ENCODE results near the gene PPP2R3B. TPM values are rescaled to one million over a fixed set of nuclear protein-coding genes. Genes with fewer than 3 reads are reported as not detected.
"Not testable (repeated sequence)": the region's sequence is repeated elsewhere in the genome, so short reads cannot be mapped to it uniquely, and the experiment has no call there.

PPP2R3B gene, protein sequence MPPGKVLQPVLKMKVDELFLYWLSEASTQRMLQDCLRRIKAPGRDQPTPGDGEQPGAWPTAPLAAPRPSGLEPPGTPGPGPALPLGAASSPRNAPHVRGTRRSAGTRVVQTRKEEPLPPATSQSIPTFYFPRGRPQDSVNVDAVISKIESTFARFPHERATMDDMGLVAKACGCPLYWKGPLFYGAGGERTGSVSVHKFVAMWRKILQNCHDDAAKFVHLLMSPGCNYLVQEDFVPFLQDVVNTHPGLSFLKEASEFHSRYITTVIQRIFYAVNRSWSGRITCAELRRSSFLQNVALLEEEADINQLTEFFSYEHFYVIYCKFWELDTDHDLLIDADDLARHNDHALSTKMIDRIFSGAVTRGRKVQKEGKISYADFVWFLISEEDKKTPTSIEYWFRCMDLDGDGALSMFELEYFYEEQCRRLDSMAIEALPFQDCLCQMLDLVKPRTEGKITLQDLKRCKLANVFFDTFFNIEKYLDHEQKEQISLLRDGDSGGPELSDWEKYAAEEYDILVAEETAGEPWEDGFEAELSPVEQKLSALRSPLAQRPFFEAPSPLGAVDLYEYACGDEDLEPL
- polyA plus RNA-seq (2011; rRNA removed) = 4.8 and 5.5 TPM in 2 replicates
- polyA minus RNA-seq (2011; rRNA and poly(A)+ RNA removed) = 10.0 and 14.6 TPM in 2 replicates

DNA sequence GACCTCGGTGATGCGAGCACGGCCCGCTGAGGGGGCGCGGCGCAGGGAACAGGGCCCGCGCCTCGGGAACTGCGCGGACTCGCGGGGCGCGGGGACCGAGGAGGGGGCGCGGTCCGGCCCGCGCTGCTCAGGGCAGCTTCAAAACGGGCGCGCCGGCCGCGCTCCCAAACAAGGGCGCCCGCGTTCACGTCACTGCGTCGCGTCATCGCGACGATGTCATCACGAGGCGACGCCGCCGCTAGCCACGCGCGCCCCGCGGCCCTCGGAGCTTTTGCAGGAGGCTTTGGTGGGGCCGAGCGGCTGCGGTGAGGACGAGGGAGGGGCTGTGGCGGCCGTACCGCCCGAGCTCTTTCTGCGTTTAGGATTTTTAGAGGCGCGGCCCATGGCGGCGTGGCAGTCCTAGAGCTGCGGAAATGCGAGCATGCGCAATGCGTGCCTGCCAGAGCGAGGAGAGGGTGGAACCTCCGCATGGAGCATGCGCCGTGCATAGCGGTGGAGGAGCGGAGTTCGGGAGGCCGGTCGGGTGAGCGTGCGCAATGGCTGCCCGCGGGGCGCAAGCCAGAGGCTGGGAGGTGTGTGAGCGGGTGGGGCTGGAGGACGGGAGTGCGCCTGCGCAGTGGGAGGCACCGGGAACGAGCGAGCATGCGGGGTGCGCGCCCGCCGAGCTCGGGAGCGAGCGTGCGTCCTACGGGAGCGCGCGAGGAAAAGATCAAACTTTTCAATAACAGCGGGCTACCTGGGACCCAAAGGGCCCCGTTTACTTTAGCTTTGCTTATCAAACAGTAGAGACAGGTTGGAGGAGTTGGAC, at the start of gene PPP2R3B:
PPP2R3B (minus strand) TSS at position 140 of the 808 bp plus-strand sequence. CDS start 216 bp downstream, outside the sequence.
- Histone ChIP-seq H3K27ac (ENCODE audit: low read depth, low read length) (peak within 1 kb of the TSS; percentile 99), H3K9me3 (ENCODE audit: control insufficient read depth, insufficient read depth, low read length) (no peaks in the 10 kb centered on the region), H3K27me3 (ENCODE audit: control insufficient read depth, insufficient read depth, low read length) (no peaks in the 10 kb centered on the region), H3K4me3 (ENCODE audit: low read depth, low read length) (peak within 1 kb of the TSS; percentile 89)
- TF ChIP-seq, protein P1, sequence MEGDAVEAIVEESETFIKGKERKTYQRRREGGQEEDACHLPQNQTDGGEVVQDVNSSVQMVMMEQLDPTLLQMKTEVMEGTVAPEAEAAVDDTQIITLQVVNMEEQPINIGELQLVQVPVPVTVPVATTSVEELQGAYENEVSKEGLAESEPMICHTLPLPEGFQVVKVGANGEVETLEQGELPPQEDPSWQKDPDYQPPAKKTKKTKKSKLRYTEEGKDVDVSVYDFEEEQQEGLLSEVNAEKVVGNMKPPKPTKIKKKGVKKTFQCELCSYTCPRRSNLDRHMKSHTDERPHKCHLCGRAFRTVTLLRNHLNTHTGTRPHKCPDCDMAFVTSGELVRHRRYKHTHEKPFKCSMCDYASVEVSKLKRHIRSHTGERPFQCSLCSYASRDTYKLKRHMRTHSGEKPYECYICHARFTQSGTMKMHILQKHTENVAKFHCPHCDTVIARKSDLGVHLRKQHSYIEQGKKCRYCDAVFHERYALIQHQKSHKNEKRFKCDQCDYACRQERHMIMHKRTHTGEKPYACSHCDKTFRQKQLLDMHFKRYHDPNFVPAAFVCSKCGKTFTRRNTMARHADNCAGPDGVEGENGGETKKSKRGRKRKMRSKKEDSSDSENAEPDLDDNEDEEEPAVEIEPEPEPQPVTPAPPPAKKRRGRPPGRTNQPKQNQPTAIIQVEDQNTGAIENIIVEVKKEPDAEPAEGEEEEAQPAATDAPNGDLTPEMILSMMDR (IDR thresholded peaks at IDR 0.05; ENCODE audit: low read depth, low read length) = no peak
- CTCF ChIA-PET = no interaction called here
- DNase-seq (ENCODE audit: low read depth, low spot score) = peak; percentile 96
- POLR2A ChIA-PET = no interaction called here

DNA sequence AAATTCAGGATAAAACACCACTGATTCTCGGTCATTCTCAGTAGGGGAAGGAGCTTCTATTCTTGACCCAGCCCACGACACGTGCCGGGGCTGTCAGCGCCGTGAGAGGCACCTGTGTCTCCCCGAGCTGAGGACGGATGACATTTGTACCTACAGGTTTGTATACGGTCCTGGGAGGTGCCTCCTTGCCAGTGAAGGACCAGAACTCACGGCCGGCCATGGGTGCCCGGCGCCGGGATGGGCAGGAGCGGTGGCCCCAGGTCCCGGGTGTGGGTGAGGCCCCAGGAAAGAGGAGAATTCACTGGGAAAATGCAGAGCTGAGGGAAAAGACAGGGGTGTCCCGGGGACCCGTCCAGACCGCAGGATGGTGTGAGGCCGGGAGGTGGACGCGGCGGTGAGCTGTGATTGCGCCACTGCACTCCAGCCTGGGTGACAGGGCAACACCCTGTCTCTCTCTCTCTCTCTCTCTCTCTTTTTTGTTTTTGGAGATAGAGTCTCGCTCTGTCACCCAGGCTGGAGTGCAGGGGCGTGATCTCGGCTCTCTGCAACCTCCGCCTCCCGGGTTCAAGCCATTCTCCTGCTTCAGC, 48.9 kb upstream of the PPP2R3B start:
- Histone ChIP-seq H3K9me3 (ENCODE audit: control insufficient read depth, insufficient read depth, low read length) (peaks cover 63% of the 10 kb centered on the region), H3K27me3 (ENCODE audit: control insufficient read depth, insufficient read depth, low read length) (no peaks in the 10 kb centered on the region), H3K4me3 (ENCODE audit: low read depth, low read length) (no peak overlapping the region), H3K27ac (ENCODE audit: low read depth, low read length) (no peak overlapping the region)
- TF ChIP-seq, protein P1 (IDR thresholded peaks at IDR 0.05; ENCODE audit: low read depth, low read length) = no peak
- POLR2A ChIA-PET = no interaction called here
- DNase-seq (ENCODE audit: low read depth, low spot score) = no peak
- CTCF ChIA-PET = no interaction called here

DNA sequence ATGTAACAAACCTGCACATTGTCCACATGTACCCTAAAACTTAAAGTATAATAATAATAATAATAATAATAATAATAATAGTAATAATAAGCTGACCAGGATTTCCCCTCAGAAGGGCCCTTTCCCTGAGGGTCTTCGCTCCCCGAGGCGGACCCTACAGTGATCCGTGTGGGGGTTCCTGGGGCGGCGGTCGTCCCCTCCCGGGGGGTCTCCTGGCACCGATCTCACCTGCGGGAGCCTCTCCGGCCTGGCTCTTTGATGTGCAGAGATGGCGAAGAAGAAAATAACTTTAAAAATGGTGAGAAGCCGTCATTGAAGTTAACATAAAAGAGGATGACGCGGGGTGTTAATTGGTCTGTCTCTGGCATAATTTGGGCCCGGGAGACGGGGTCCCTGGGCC, 48.2 kb upstream of the PPP2R3B start:
- POLR2A ChIA-PET = no interaction called here
- CTCF ChIA-PET = no interaction called here
- DNase-seq (ENCODE audit: low read depth, low spot score) = no peak
- Histone ChIP-seq H3K27me3 (ENCODE audit: control insufficient read depth, insufficient read depth, low read length) (no peaks in the 10 kb centered on the region), H3K9me3 (ENCODE audit: control insufficient read depth, insufficient read depth, low read length) (peaks cover 65% of the 10 kb centered on the region), H3K27ac (ENCODE audit: low read depth, low read length) (no peak overlapping the region), H3K4me3 (ENCODE audit: low read depth, low read length) (no peak overlapping the region)
- TF ChIP-seq, protein P1 (IDR thresholded peaks at IDR 0.05; ENCODE audit: low read depth, low read length) = no peak

DNA sequence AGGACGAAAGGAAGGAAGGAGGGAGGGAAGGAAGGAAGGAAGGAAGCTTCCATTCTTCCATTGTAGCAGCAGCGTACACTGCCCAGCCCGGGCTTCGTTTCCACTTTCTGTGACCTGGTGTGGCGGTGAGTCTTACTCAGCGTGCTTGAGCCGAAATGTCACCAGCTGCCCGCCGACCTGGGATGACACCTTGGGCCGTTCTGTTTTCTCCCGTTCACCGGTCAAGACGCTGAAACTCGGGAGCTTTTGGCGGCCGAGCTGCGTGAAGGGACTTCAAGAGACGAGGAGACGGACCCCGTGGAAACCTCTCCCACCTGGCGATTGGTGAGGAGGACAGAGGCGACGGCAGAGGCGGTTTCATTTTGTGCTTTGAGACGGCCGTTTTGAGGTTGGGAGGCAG, 47.1 kb upstream of the PPP2R3B start:
- CTCF ChIA-PET = no interaction called here

DNA sequence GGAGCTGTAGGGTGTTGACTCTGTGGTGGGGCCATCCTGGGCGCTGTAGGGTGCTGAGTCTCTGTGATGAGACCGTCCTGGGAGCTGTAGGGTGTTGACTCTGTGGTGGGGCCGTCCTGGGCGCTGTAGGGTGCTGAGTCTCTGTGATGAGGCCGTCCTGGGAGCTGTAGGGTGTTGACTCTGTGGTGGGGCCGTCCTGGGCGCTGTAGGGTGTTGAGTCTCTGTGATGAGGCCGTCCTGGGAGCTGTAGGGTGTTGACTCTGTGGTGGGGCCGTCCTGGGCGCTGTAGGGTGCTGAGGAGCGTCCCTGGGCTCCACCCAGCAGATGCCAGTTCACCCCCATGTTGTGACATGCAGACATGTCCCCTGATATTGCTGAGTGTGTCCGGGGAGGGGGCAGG, 46.0 kb upstream of the PPP2R3B start:
- H3K27ac ChIP-seq (ENCODE audit: low read depth, low read length); DNase-seq (ENCODE audit: low read depth, low spot score); POLR2A ChIA-PET; H3K27me3 ChIP-seq (ENCODE audit: control insufficient read depth, insufficient read depth, low read length); H3K4me3 ChIP-seq (ENCODE audit: low read depth, low read length); CTCF ChIA-PET: not testable (repeated sequence)
- peaks cover 67% of the 10 kb centered on the region for H3K9me3 ChIP-seq (ENCODE audit: control insufficient read depth, insufficient read depth, low read length)

More for the DNA sequence above, 47.1 kb upstream of the PPP2R3B start:
- Histone ChIP-seq H3K27ac (ENCODE audit: low read depth, low read length) (no peak overlapping the region), H3K4me3 (ENCODE audit: low read depth, low read length) (no peak overlapping the region), H3K27me3 (ENCODE audit: control insufficient read depth, insufficient read depth, low read length) (no peaks in the 10 kb centered on the region), H3K9me3 (ENCODE audit: control insufficient read depth, insufficient read depth, low read length) (peaks cover 64% of the 10 kb centered on the region)
- TF ChIP-seq, protein P1 (IDR thresholded peaks at IDR 0.05; ENCODE audit: low read depth, low read length) = no peak
- no peak for DNase-seq (ENCODE audit: low read depth, low spot score)
- POLR2A ChIA-PET = no interaction called here

All from AG04450 (cell line).